Psoas muscle (tissue), 8 donors: ENCODE measurements around the gene PVALB. TPM values are rescaled to one million over a fixed set of nuclear protein-coding genes. Genes with fewer than 3 reads are reported as not detected.

Experiments used
- ATAC-seq, 4 donors: fragments of 200-7000 bp; cut with Tn5 transposase; one replicate each; pipeline ENCODE4 v1.9.1; 2020; ENCODE audit warnings: moderate library complexity in 3 of 4, mild to moderate bottlenecking in 2 of 4
- DNase-seq, 2 donors: peaks; one replicate each; pipeline ENCODE4 v3.0.0-alpha.2; 2020
- H3K27ac ChIP-seq: fragments of 200-600 bp; one replicate; pipeline ENCODE4 v1.8.0; 2022
- H3K27me3 ChIP-seq, 3 donors: fragments of 200-600 bp in 1 of 3; one replicate each; pipeline versions ENCODE4 v1.6.1 to v1.8.0; 2013 to 2022; ENCODE audit warnings: low read length in 2 of 3, mild to moderate bottlenecking in 2 of 3, moderate library complexity in 1 of 3; ENCODE audit not compliant: insufficient read depth in 3 of 3
- H3K36me3 ChIP-seq, 2 donors: fragments of 200-600 bp in 1 of 2; one replicate each; pipeline versions ENCODE4 v1.6.1 to v1.8.0; 2013 to 2022; ENCODE audit warnings: low read depth in 1 of 2, mild to moderate bottlenecking in 1 of 2, moderate library complexity in 1 of 2; ENCODE audit not compliant: insufficient read depth in 1 of 2
- H3K4me1 ChIP-seq: fragments of 200-600 bp; one replicate; pipeline ENCODE4 v1.8.0; 2022
- H3K4me3 ChIP-seq: fragments of 200-600 bp; one replicate; pipeline ENCODE4 v1.8.0; 2022; ENCODE audit warnings: mild to moderate bottlenecking
- H3K9me3 ChIP-seq: fragments of 200-600 bp; one replicate; pipeline ENCODE4 v1.8.0; 2022
- CTCF ChIP-seq: fragments of 200-600 bp; IDR thresholded peaks from one replicate; pipeline ENCODE4 v1.8.0; 2022; ENCODE audit warnings: antibody characterized with exemption
- WGBS, 3 donors: extraction: QIAGEN DNeasy Blood & Tissue Kit; methylation state at CpG; one replicate each; pipeline versions ENCODE4 v1.1.6 to v1.1.7; 2013; 5-methylcytosine and 5-hydroxymethylcytosine counted together
- intact Hi-C, 2 donors: fragments of 100-400 bp; cut with DNase I; formaldehyde crosslinking; loops; one replicate each; pipeline versions ENCODE4 v1.11.0 to v1.14.2; 2022
- polyA plus RNA-seq, 3 donors: library from polyadenylated mRNA; stranded (reverse); fragments of 200-250 nt; gene quantifications; one replicate each; pipeline ENCODE4 v1.2.3, GENCODE V29; 2013
- total RNA-seq, 4 donors: library from RNA; stranded (reverse); fragmentation: NEBNext Ultra II Directional in 2 of 4; extraction: Animal tissue kit (Norgen Biotek cat#: 25700) in 2 of 4; gene quantifications; one replicate each; pipeline versions ENCODE4 v1.2.1 to v1.2.4, GENCODE V29; 2021 to 2023
- donor health status: healthy with polysubstance abuse.
- donor health status: DM: no; HTN: no; CAD: no; lungs with moderate emphysema.
- donor health status: Bipolar disorder and iron deficiency.
- donor health status: healthy.
- donor health status: DM: yes; HTN: yes; CAD: no.
- donor health status: DM: no; HTN: no; CAD: no.
- donor health status: DM: no; HTN: no; CAD: no.
- donor health status: DM: yes; HTN: yes; CAD: no.

PVALB gene
- total and polyA plus RNA-seq, 7 donors: 0.22 to 1.4 (median 1.1) TPM; not detected in 3

GRCh38 chr22:36773935-36774334 is 42.9 kb downstream of the PVALB start:
- Histone ChIP-seq H3K4me1 (peaks cover 13% of the 10 kb centered on the region), H3K27ac (no peak overlapping the region), H3K27me3 (no peaks in the 10 kb centered on the region), H3K9me3 (no peaks in the 10 kb centered on the region), H3K36me3 (no peaks in the 10 kb centered on the region), H3K4me3 (no peak overlapping the region)
- DNase-seq (no peak), ATAC-seq (no peak)
- no peak for TF ChIP-seq CTCF
- WGBS, 3 donors: 80 to 83% (median 82%) methylated on average over 3 of the region's 3 CpGs
- intact Hi-C loops: no loop called here

- TF ChIP-seq CTCF: no peak
- no peak overlapping the region for H3K27ac ChIP-seq
- no peaks in the 10 kb centered on the region for H3K9me3 ChIP-seq
- no peaks in the 10 kb centered on the region for H3K27me3 ChIP-seq
- intact Hi-C loops: no loop called here
- no peak for DNase-seq
- peaks cover 0 to 2% of the 10 kb centered on the region in 2 donors for H3K36me3 ChIP-seq
- WGBS, 3 donors: 92 to 97% (median 94%) methylated on average over 8 of the region's 8 CpGs
- H3K4me1 ChIP-seq: peaks cover 13% of the 10 kb centered on the region
- no peak for ATAC-seq
- H3K4me3 ChIP-seq: no peak overlapping the region
Observed at GRCh38 chr22:36772451-36772850, 44.4 kb downstream of the PVALB start.

GRCh38 chr22:36771356-36772063 is 45.3 kb downstream of the PVALB start:
- DNase-seq (no peak), ATAC-seq (no peak)
- H3K4me1 ChIP-seq: peaks cover 9% of the 10 kb centered on the region
- H3K27ac ChIP-seq: no peak overlapping the region
- TF ChIP-seq CTCF: no peak
- 94 to 98% (median 94%) methylated on average over 13 of the region's 13 CpGs for WGBS, 3 donors
- H3K36me3 ChIP-seq: peaks cover 0 to 9% of the 10 kb centered on the region in 2 donors
- no peaks in the 10 kb centered on the region for H3K9me3 ChIP-seq
- H3K27me3 ChIP-seq: no peaks in the 10 kb centered on the region
- no peak overlapping the region for H3K4me3 ChIP-seq
- intact Hi-C loops: no loop called here

GRCh38 chr22:36770513-36771231 is 46.2 kb downstream of the PVALB start:
- Histone ChIP-seq H3K27me3 (no peaks in the 10 kb centered on the region), H3K4me1 (peaks cover 8% of the 10 kb centered on the region), H3K27ac (no peak overlapping the region), H3K36me3 (peaks cover 0 to 18% of the 10 kb centered on the region in 2 donors), H3K9me3 (no peaks in the 10 kb centered on the region), H3K4me3 (no peak overlapping the region)
- 66 to 69% (median 68%) methylated on average over 11 of the region's 11 CpGs for WGBS, 3 donors
- ATAC-seq (no peak), DNase-seq (no peak)
- intact Hi-C loops: no loop called here
- TF ChIP-seq CTCF: no peak
